Measurements from ENCODE around the gene MUC20.
"Not testable (repeated sequence)": the region's sequence is repeated elsewhere in the genome, so short reads cannot be mapped to it uniquely, and the experiment has no call there.

MUC20 gene

DNA sequence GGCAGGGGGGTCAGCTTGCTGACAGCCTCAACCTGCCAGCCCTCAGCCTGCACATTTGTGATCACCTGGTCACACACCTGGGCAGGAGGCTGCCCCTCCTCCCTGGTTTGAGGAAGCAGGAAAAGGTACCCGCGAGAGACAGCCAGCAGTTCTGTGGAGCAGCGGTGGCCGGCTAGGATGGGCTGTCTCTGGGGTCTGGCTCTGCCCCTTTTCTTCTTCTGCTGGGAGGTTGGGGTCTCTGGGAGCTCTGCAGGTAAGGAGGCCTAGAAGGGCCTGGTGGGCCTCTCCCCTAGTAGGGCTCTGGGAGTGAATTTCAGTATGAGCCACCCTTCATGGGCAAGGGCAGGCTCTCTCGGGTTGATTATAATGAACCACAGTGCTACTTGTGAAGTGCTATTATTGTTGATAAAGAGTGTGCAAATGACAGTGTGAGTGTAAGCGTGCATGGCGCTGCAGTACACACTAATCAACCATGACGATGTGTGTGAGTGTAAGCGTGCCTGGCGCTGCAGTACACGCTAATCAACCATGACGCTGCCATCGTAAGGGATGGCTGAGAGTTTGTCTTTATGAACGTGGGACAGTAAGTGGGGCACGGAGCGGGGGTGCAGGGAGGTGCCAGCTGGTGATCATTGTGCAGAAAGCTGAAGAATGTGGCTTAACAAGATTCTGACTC lies at the start of gene MUC20:
MUC20 (plus strand) TSS at position 148 of the 676 bp plus-strand sequence; CDS start at position 178, 30 bp downstream.
- DNase-seq (ENCODE audit: low read depth in 3 of 3, low spot score in 1 of 3): not testable (repeated sequence)

DNA sequence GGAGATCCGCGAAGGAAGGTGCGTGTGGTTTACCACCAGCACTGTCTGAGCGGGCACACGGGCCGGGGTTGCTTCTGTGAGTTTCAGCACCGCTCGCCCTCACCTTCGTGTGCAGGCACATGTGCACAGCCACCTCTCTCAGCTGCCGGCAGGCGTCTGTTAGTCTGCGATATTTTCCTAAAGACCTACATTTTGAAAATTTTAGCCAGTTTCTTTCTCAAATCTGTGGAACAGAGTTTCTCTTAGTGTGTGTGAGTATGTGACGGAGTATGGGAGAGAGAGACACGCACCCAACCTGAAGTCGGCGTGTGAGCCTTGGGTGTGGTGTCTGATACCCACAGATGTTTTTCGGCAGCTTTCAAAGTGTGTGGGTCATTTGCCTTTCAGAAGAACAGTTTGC lies 49.5 kb upstream of the MUC20 start:
- not testable (repeated sequence) for DNase-seq (ENCODE audit: low read depth in 3 of 3, low spot score in 1 of 3)

- not testable (repeated sequence) for DNase-seq (ENCODE audit: low read depth in 3 of 3, low spot score in 1 of 3)
These were observed 47.1 kb upstream of the MUC20 start for GRCh38 chr3:195673711-195674110.

- DNase-seq (ENCODE audit: low read depth in 3 of 3, low spot score in 1 of 3): not testable (repeated sequence)
These were observed 42.3 kb upstream of the MUC20 start for GRCh38 chr3:195678391-195679015.

DNA sequence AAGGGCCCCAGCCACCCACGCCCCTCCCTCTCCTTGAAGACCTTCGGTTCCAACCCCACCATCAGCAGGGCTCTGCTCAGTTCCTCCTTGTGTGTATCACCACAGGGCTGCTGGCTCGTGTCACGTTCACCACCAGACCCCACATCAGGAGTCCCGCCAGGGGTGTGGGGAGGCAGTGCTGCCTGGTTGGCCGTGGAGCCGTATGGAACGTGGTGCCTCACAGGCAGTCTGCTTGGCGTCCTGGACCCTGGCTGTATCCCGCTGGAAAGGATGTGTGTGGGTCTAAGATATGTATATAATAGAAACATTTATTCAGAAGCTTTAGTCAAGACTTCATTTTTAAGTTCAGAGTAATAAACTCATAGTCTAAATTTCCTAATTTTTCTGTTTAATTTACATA lies 40.1 kb upstream of the MUC20 start:
- not testable (repeated sequence) for DNase-seq (ENCODE audit: low read depth in 3 of 3, low spot score in 1 of 3)

DNA sequence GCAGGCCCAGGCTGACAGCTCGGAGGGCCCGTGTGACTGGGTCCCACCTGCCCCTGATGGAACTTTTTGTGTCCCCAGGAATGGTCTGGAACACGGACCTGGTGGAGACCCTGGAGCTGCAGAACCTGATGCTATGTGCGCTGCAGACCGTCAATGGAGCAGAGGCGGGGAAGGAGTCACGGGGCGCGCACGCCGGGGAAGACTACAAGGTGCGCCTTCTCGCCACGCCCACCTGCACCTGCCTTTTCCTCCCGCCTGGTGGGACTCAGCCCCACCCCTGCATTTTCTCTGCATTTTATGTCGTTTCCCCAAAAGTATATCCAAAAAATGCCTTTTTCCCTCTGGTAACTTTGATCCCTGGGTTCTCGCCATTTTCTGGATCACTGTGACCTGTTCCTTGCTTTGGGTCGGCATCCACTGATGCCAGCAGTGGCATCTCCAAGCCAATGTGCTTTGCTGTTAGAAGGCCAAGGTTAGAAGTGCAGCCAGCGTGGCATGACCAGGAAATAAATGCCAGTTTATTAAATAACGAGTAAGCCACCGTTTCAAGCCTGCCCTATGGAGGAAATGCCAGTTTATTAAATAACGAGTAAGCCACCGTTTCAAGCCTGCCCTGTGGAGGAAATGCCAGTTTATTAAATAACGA lies 39.2 kb upstream of the MUC20 start:
- DNase-seq (ENCODE audit: low read depth in 3 of 3, low spot score in 1 of 3): not testable (repeated sequence)

DNA sequence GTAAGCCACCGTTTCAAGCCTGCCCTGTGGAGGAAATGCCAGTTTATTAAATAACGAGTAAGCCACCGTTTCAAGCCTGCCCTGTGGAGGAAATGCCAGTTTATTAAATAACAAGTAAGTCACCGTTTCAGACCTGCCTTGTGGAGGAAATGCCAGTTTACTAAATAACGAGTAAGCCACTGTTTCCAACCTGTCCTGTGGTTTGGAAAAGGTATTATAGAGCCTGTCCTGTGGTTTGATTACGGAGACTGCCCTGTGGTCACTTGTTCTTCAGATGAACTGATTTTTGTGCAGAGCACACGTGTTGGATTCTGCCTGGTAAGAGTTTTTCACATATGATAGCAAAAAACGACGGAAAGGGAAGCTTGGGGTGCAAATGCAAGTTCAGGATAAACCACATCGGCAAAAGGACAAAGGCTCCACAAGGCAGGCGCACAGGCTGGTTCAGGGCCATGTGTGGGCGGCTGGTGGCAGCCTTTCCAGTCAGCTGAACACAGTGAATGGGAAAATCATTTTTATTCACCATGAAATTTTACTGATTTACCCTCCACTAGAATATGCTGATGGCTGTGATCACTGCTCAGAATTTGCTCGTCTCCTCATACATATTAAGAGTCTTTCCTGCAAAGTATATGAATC lies 38.6 kb upstream of the MUC20 start:
- not testable (repeated sequence) for DNase-seq (ENCODE audit: low read depth in 3 of 3, low spot score in 1 of 3)

DNA sequence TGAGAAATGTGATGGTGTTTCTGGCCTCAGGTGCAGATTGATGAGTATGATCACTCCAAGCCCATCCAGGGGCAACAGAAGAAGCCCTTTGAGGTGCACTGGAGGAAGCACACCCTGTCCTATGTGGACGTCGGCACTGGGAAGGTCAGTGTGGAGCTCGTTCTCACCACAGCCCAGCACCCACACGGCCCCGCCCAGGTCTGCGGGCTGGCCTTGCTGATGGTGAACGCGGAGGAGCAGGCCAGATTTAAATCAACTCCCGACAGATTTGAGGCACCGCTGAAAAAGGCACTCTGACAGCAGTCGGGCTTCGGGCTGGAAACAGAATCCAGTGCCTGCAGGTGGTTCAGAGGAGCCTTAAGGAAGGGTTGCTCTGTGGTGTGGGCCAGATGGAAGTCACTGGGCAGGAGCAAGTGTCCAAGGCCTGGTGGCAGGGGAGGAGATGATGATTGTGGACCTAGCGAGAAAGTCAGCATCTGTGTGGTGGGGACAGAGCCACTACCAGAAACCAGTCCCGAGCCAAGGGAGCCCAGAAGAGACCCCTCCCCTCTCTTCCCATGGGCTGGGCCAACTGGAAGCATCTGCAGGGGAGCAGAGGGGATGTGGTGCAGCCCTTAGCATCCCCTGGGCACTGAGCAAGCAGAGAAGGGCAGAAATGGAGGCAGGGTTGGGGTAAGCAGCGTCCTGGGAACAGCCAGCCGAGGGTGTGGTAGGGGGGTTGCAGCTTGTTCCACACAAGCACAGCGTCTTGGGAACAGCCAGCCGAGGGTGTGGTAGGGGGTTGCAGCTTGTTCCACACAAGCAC lies 36.9 kb upstream of the MUC20 start:
- DNase-seq (ENCODE audit: low read depth in 3 of 3, low spot score in 1 of 3): not testable (repeated sequence)

- DNase-seq (ENCODE audit: low read depth in 3 of 3, low spot score in 1 of 3): not testable (repeated sequence)
These were observed 36.1 kb upstream of the MUC20 start for GRCh38 chr3:195684527-195685257.

GRCh38 chr3:195686537-195687208 lies 34.1 kb upstream of the MUC20 start:
- DNase-seq (ENCODE audit: low read depth in 3 of 3, low spot score in 1 of 3): not testable (repeated sequence)

DNA sequence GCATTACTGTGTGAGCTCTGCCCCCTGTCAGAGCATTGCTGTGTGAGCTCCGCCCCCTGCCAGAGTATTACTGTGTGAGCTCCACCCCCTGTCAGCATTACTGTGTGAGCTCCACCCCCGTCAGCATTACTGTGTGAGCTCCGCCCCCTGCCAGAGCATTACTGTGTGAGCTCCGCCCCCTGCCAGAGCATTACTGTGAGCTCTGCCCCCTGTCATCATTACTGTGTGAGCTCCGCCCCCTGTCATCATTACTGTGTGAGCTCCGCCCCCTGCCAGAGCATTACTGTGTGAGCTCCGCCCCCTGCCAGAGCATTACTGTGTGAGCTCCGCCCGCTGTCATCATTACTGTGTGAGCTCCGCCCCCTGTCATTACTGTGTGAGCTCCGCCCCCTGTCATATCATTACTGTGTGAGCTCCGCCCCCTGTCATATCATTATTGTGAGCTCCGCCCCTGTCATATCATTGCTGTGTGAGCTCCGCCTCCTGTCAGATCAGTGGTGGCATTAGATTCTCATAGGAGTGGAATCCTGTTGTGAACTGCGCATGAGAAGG lies 33.5 kb upstream of the MUC20 start:
- DNase-seq (ENCODE audit: low read depth in 3 of 3, low spot score in 1 of 3): not testable (repeated sequence)

GRCh38 chr3:195688471-195689183 lies 32.2 kb upstream of the MUC20 start:
- not testable (repeated sequence) for DNase-seq (ENCODE audit: low read depth in 3 of 3, low spot score in 1 of 3)

GRCh38 chr3:195689184-195690070 lies 31.4 kb upstream of the MUC20 start:
- not testable (repeated sequence) for DNase-seq (ENCODE audit: low read depth in 3 of 3, low spot score in 1 of 3)

DNA sequence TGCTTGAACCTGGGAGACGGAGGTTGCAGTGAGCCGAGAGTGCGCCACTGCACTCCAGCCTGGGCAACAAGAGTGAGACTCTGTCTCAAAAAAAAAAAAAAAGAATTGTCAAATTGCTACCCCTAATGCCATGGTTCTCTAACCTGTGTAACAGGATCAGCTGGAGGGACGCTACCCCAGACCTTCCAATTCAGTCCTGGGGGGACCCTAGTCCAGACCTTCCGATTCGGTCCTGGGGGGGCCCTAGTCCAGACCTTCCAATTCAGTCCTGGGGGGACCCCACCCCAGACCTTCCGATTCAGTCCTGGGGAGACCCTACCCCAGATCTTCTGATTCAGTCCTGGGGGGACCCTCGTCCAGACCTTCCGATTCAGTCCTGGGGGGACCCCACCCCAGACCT lies 29.8 kb upstream of the MUC20 start:
- DNase-seq (ENCODE audit: low read depth in 3 of 3, low spot score in 1 of 3): no peak

DNA sequence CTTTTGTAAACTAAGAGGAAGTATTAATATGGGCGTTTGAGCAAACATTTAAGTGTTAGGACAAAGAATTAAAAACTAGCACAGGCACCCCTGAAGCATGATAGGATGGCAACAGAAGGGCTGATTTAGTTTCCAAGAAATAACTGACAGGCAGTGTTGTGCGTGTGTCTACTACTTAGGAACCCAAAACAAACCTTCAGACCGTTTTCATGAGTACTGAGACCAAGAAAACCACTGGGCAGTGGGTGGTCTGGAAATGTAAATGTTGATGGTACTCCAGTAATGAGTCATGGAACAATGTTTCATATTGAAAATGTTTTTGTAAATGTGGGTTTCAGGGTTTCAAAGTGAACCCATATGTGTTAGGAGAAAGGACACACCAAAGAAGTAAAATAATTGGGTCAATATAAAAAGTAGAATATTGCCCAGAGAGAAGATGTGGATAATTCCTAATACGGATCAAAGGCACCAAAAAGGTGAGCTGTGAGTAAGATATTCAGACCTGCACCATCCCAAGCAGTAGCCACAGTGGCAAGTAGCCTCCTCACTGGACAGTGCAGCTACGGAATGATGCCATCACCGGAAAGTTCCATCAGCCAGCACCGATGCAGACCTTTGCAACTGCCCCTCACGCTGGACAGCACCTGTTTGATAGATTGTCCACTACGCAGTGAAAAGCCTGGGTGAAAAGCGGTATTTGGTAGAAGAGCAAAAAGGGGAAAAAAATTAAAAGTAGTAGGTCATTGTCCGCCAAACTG lies 29.0 kb upstream of the MUC20 start:
- DNase-seq (ENCODE audit: low read depth in 3 of 3, low spot score in 1 of 3): not testable (repeated sequence)

GRCh38 chr3:195692354-195692685 lies 28.5 kb upstream of the MUC20 start:
- DNase-seq (ENCODE audit: low read depth in 3 of 3, low spot score in 1 of 3): no peak

- no peak for DNase-seq (ENCODE audit: low read depth in 3 of 3, low spot score in 1 of 3)
These were observed 27.9 kb upstream of the MUC20 start for GRCh38 chr3:195692781-195693427.
